A673 (cell line): Measurements from ENCODE around the gene ZCCHC10.

ENCODE experiments used
- EZH2 ChIP-seq: fragments of 200-600 bp; sonication (generic); IDR thresholded peaks from 2 replicates; pipeline ENCODE4 v1.6.1; 2017; ENCODE audit warnings: borderline replicate concordance, low read depth, mild to moderate bottlenecking, mixed read lengths, antibody characterized with exemption, low read length; ENCODE audit not compliant: poor library complexity, severe bottlenecking
- TF ChIP-seq, protein P1 (sequence below): fragments of 300-800, 200-600 bp; sonication (generic); conservative IDR thresholded peaks from 2 replicates; pipeline ENCODE4 v1.5.1; 2017; ENCODE audit warnings: low read depth, mild to moderate bottlenecking, antibody characterized with exemption, low read length, moderate library complexity, mixed read lengths

DNA sequence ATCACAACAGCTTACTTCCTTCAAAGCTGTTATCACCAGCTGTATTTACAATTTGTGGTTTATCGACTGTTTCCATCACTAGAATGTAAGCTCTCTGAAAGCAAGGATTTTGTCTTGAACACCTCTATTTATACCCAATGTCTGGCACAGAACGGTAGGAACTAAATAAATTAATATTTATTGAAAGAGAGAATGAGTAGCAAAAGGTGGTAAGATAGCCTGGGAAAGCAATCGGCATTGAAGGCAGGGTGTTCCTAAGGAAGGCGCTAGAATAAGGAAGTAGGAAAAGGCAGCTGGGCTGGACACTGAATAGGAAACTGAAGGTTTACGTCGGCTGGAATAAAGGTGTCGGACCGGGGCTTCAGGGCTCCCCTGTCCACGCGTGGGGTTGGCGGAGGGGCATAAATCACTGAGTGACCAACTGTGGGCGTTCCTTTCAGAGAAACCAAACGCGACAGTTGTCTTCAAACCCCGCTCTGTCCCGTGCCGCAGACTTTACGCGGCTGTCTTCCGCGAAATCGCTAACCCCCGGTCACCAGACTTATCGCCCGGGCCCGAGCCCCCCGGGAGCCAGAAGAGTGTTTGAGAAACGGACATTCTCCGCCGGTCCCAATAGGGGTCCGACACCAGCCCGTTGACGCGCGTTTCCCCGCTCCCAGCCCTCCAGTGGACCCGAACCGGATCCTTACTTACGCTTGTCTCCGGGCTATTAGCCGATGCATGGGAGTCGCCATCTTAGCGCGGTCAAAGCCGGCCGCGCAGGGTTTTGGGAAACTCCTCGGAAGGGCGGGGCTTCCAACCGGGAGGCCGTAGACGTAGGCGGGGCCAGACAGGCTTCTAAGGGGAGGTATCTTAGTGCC is at the start of gene ZCCHC10:
- TF ChIP-seq, protein P1, sequence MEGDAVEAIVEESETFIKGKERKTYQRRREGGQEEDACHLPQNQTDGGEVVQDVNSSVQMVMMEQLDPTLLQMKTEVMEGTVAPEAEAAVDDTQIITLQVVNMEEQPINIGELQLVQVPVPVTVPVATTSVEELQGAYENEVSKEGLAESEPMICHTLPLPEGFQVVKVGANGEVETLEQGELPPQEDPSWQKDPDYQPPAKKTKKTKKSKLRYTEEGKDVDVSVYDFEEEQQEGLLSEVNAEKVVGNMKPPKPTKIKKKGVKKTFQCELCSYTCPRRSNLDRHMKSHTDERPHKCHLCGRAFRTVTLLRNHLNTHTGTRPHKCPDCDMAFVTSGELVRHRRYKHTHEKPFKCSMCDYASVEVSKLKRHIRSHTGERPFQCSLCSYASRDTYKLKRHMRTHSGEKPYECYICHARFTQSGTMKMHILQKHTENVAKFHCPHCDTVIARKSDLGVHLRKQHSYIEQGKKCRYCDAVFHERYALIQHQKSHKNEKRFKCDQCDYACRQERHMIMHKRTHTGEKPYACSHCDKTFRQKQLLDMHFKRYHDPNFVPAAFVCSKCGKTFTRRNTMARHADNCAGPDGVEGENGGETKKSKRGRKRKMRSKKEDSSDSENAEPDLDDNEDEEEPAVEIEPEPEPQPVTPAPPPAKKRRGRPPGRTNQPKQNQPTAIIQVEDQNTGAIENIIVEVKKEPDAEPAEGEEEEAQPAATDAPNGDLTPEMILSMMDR: no peak
- TF ChIP-seq EZH2: no peak
